Calu3 (cell line): ENCODE results near the gene RANBP9. TPM values are rescaled to one million over a fixed set of nuclear protein-coding genes. Genes with fewer than 3 reads are reported as not detected.

Source experiments
- BruUV-seq: library from RNA; stranded (reverse); fragments of 400-500 nt; replicated peaks from 2 replicates; lab custom pipeline; 2021; lab: Mats Ljungman, UMichigan
- CTCF ChIA-PET: fragments of 300-600 bp; sonication (Branson Sonifier 250); formaldehyde crosslinking; loops from one replicate; lab custom pipeline; 2022; ENCODE audit warnings: antibody characterized with exemption; lab: Charles Lee
- DNase-seq: peaks from one replicate; pipeline ENCODE4 v3.0.0; 2022
- H3K27ac Mint-ChIP-seq: one replicate; pipeline ENCODE4 v1.8.0; 2022; ENCODE audit warnings: mixed read lengths; ENCODE audit not compliant: unreplicated experiment
- H3K27me3 Mint-ChIP-seq: one replicate; pipeline ENCODE4 v1.8.0; 2022; ENCODE audit warnings: mixed read lengths; ENCODE audit not compliant: unreplicated experiment
- H3K36me3 Mint-ChIP-seq: one replicate; pipeline ENCODE4 v1.8.0; 2022; ENCODE audit warnings: mild to moderate bottlenecking, moderate library complexity, mixed read lengths; ENCODE audit not compliant: insufficient read depth, unreplicated experiment
- H3K4me1 Mint-ChIP-seq: one replicate; pipeline ENCODE4 v1.8.0; 2022; ENCODE audit warnings: mild to moderate bottlenecking, low read depth, mixed read lengths; ENCODE audit not compliant: unreplicated experiment
- H3K4me3 Mint-ChIP-seq: one replicate; pipeline ENCODE4 v1.8.0; 2022; ENCODE audit warnings: mild to moderate bottlenecking, low read depth, moderate library complexity, mixed read lengths; ENCODE audit not compliant: unreplicated experiment
- H3K9me3 Mint-ChIP-seq: one replicate; pipeline ENCODE4 v1.8.0; 2022; ENCODE audit warnings: low read depth, mixed read lengths; ENCODE audit not compliant: unreplicated experiment
- intact Hi-C: fragments of 100-400 bp; cut with micrococcal nuclease; formaldehyde crosslinking; loops from one replicate; pipeline ENCODE4 v1.10.0; 2022; ENCODE audit not compliant: unreplicated experiment
- total RNA-seq: library from RNA; stranded (reverse); gene quantifications from 2 replicates; pipeline ENCODE4 v1.2.3, GENCODE V29; 2022
- TF ChIP-seq, protein P1 (sequence below): fragments of 200-600 bp; IDR thresholded peaks from one replicate; pipeline ENCODE4 v1.8.0; 2022; ENCODE audit warnings: antibody characterized with exemption; ENCODE audit not compliant: unreplicated experiment

RANBP9 gene
- total RNA-seq, 1 experiment from 2014 or later, result 20.4 TPM

DNA sequence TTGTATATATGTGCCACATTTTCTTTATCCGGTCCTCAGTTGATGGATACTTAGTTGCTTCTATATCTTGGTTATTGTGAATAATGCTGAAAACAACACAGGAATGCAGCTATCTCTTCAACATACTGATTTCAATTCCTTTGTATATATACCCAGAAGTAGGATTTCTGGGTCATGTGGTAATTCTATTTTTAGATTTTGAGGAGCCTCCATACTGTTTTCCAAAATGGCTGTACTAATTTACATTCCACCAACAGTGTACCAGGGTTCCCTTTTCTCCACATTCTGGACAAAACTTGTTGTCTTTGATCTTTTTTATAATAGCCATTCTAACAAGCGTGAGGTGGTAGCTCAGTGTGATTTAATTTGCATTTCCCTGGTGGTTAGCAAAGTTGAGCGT is 135.6 kb downstream of the RANBP9 start:
- CTCF ChIA-PET, result no interaction called here
- TF ChIP-seq, protein P1, sequence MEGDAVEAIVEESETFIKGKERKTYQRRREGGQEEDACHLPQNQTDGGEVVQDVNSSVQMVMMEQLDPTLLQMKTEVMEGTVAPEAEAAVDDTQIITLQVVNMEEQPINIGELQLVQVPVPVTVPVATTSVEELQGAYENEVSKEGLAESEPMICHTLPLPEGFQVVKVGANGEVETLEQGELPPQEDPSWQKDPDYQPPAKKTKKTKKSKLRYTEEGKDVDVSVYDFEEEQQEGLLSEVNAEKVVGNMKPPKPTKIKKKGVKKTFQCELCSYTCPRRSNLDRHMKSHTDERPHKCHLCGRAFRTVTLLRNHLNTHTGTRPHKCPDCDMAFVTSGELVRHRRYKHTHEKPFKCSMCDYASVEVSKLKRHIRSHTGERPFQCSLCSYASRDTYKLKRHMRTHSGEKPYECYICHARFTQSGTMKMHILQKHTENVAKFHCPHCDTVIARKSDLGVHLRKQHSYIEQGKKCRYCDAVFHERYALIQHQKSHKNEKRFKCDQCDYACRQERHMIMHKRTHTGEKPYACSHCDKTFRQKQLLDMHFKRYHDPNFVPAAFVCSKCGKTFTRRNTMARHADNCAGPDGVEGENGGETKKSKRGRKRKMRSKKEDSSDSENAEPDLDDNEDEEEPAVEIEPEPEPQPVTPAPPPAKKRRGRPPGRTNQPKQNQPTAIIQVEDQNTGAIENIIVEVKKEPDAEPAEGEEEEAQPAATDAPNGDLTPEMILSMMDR, result no peak
- Mint-ChIP-seq H3K27ac (no peak overlapping the region), H3K27me3 (no peaks in the 10 kb centered on the region), H3K4me1 (no peaks in the 10 kb centered on the region), H3K9me3 (no peaks in the 10 kb centered on the region), H3K4me3 (peak overlapping the region; percentile 97), H3K36me3 (peaks cover 18% of the 10 kb centered on the region)
- DNase-seq, result no peak
- intact Hi-C loops, result no loop called here
- no TSS peak for BruUV-seq

DNA sequence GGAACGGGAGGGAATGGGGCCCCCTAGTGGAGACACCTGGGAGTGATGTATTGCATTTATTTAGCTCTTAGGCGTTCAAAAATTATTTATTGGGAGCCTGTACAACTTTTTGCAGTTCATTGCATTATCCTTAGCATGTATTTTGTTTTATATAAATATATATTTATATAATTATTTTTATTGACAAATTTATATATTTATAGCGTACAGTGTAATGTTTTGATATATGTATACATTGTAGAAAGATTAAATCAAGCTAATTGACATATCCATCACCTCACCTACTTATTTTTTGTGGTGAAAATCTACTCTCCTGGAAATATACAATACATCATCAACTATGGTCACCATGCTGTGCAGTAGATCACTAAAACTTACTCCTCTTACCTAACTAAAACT is 136.3 kb downstream of the RANBP9 start:
- Mint-ChIP-seq H3K4me3 (peak overlapping the region; percentile 97), H3K9me3 (no peaks in the 10 kb centered on the region), H3K36me3 (peaks cover 18% of the 10 kb centered on the region), H3K27ac (peak overlapping the region; percentile 84), H3K4me1 (no peaks in the 10 kb centered on the region), H3K27me3 (no peaks in the 10 kb centered on the region)
- BruUV-seq, result no TSS peak
- no peak for DNase-seq
- CTCF ChIA-PET, result interaction anchor here (0.6 to 1.8 kb wide), 4 partner anchors 16 to 237 kb away, joined by 3 to 7 read pairs (median 4); no protein-coding TSS in a partner anchor
- intact Hi-C loops, result loop anchor here (1.0 to 2.0 kb wide), 2 partner anchors 89 to 239 kb away; partner anchors contain the start of gene GFOD1
- TF ChIP-seq, protein P1, result peak; percentile 68

DNA sequence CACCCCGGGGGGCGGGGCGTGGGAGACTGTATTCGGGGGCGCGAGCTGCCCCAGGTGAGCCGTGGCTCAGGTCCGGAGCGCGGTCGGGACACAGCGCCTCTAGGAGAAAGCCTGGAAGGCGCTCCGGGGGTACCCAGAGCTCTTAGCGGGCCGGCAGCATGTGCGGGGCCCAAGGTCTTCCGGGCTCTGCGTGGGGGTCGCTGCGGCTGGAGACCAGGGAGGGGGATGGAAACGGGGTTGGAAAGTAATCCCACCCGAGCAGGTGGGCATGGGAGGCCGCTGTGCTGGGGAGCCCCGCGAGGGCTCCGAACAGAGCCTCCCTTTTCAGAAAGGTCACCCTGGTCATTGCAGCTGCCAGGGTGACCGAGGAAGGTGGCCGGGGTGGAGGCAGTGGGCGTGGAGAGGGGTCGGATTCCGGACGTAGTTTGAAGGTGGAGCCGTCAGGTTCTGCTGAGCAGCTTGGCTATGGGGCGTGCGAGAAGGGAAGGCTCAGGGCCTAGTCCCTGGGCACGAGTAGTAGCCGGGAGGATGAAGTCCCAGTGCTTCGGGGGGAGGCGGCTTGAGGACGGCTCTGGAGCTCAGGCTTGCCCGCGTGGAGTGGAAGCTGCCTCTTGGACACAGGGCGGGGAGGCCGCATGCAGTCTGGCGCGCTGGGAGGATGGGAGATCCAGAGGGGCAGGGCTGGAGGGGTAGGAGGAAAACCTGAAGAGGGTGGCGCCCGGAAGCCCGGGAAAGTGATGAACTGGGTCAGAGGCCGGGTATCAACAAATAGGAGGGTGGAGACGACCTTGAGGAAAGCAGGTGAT is 136.9 kb downstream of the RANBP9 start, which contains the start of gene SIRT5:
SIRT5 (plus strand) TSS at position 31 of the 806 bp plus-strand sequence. CDS start 9,510 bp downstream, outside the sequence.
- intact Hi-C loops, result loop anchor here (1.0 to 5.0 kb wide), 3 partner anchors 88 to 238 kb away; partner anchors contain the start of gene GFOD1
- H3K27ac Mint-ChIP-seq, result peak within 1 kb of the TSS; percentile 84
- H3K4me1 Mint-ChIP-seq, result no peaks in the 10 kb centered on the region
- H3K36me3 Mint-ChIP-seq, result peaks cover 18% of the 10 kb centered on the region
- DNase-seq, result peak; percentile 82
- CTCF ChIA-PET, result interaction anchor here (0.6 to 1.8 kb wide), 8 partner anchors 16 to 246 kb away, joined by 3 to 7 read pairs (median 4); partner anchors contain the start of genes NOL7 and TBC1D7
- no TSS peak for BruUV-seq
- H3K4me3 Mint-ChIP-seq, result peak within 1 kb of the TSS; percentile 97
- H3K27me3 Mint-ChIP-seq, result no peaks in the 10 kb centered on the region
- TF ChIP-seq, protein P1, result no peak
- H3K9me3 Mint-ChIP-seq, result no peaks in the 10 kb centered on the region

DNA sequence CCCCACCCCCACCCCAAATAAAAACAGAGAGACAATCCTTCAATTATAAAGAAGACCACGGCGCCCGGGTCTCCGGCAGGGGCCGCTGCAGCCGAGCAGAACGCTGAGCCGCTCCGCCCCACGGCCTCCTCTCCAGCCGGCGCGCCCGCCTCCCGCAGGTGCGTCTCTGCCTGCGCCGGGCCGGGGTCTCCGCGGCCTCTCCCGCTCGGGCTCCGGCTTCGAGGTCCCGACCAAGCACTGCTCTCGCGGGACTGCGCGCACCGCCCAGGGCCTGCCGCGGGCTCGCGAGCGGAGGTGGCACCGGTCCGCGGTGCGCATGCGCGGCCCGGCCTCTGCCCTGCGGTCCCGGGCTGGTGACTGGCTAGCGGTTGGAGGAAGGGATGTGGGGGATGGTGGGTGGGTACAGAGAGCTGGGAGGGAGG is 137.5 kb downstream of the RANBP9 start:
- no peaks in the 10 kb centered on the region for H3K4me1 Mint-ChIP-seq
- peak overlapping the region; percentile 97 for H3K4me3 Mint-ChIP-seq
- CTCF ChIA-PET, result interaction anchor here (0.6 to 1.8 kb wide), 7 partner anchors 15 to 245 kb away, joined by 3 to 7 read pairs (median 4); partner anchors contain the start of genes NOL7 and TBC1D7
- no peaks in the 10 kb centered on the region for H3K27me3 Mint-ChIP-seq
- peaks cover 18% of the 10 kb centered on the region for H3K36me3 Mint-ChIP-seq
- BruUV-seq, result no TSS peak
- peak; percentile 91 for DNase-seq
- no peaks in the 10 kb centered on the region for H3K9me3 Mint-ChIP-seq
- intact Hi-C loops, result loop anchor here (2.0 to 5.0 kb wide), 2 partner anchors 87 to 177 kb away; partner anchors contain the start of gene GFOD1
- TF ChIP-seq, protein P1, result no peak
- H3K27ac Mint-ChIP-seq, result peak overlapping the region; percentile 84
